Large intestine (tissue), 3 donors: ENCODE results near the gene RENBP. TPM values are rescaled to one million over a fixed set of nuclear protein-coding genes. Genes with fewer than 3 reads are reported as not detected.
A peak's percentile ranks its signal among the peaks of the same experiment; 100 is the strongest.

ENCODE experiments used
- DNase-seq, 2 donors: peaks; one replicate each; pipeline versions ENCODE4 v3.0.0 to v3.0.0-alpha.2; 2013
- H3K27ac ChIP-seq: one replicate; pipeline ENCODE4 v1.5.1; 2013; ENCODE audit warnings: low read length
- H3K27me3 ChIP-seq: 2 replicates; pipeline ENCODE4 v1.6.1; 2013; ENCODE audit warnings: low read length; ENCODE audit not compliant: control insufficient read depth, insufficient read depth
- H3K36me3 ChIP-seq: 2 replicates; pipeline ENCODE4 v1.6.1; 2013; ENCODE audit warnings: low read length; ENCODE audit not compliant: control insufficient read depth, insufficient read depth
- H3K4me1 ChIP-seq: one replicate; pipeline ENCODE4 v1.6.1; 2013; ENCODE audit warnings: low read length; ENCODE audit not compliant: control insufficient read depth, insufficient read depth
- H3K4me3 ChIP-seq: one replicate; pipeline ENCODE4 v1.5.1; 2013; ENCODE audit warnings: low read length
- H3K9me3 ChIP-seq: one replicate; pipeline ENCODE4 v1.6.1; 2013; ENCODE audit warnings: mild to moderate bottlenecking, low read depth, low read length, moderate library complexity; ENCODE audit not compliant: control insufficient read depth
- WGBS: methylation state at CpG from one replicate; pipeline ENCODE4 v1.1.5; 2013; ENCODE audit warnings: low lambda C conversion rate; ENCODE audit not compliant: insufficient coverage; 5-methylcytosine and 5-hydroxymethylcytosine counted together
- polyA plus RNA-seq: library from polyadenylated mRNA; unstranded; fragments of 120-200 nt; gene quantifications from one replicate; pipeline ENCODE4 v1.2.1, GENCODE V29; 2013

RENBP gene
- polyA plus RNA-seq, 1 donor, result 85.8 TPM

DNA sequence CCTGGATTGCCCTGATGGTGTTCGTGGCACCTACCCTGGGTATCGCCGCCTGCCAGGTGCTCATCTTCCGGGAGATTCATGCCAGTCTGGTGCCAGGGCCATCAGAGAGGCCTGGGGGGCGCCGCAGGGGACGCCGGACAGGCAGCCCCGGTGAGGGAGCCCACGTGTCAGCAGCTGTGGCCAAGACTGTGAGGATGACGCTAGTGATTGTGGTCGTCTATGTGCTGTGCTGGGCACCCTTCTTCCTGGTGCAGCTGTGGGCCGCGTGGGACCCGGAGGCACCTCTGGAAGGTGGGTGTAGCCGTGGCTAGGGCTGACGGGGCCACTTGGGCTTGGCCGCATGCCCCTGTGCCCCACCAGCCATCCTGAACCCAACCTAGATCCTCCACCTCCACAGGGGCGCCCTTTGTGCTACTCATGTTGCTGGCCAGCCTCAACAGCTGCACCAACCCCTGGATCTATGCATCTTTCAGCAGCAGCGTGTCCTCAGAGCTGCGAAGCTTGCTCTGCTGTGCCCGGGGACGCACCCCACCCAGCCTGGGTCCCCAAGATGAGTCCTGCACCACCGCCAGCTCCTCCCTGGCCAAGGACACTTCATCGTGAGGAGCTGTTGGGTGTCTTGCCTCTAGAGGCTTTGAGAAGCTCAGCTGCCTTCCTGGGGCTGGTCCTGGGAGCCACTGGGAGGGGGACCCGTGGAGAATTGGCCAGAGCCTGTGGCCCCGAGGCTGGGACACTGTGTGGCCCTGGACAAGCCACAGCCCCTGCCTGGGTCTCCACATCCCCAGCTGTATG, 38.1 kb downstream of the RENBP start:
- WGBS, result no CpG with 5 or more reads among the region's 27 CpGs

GRCh38 chrX:153905481-153906095, 38.9 kb downstream of the RENBP start:
- Histone ChIP-seq H3K36me3 (no peaks in the 10 kb centered on the region), H3K27ac (no peak overlapping the region), H3K9me3 (no peaks in the 10 kb centered on the region), H3K4me3 (no peak overlapping the region), H3K27me3 (no peaks in the 10 kb centered on the region), H3K4me1 (peaks cover 5% of the 10 kb centered on the region)
- no CpG with 5 or more reads among the region's 32 CpGs for WGBS
- no peak for DNase-seq

More for the DNA sequence above, 38.1 kb downstream of the RENBP start:
- no peak for DNase-seq
- Histone ChIP-seq H3K4me3 (no peak overlapping the region), H3K4me1 (peaks cover 4% of the 10 kb centered on the region), H3K36me3 (no peaks in the 10 kb centered on the region), H3K27me3 (no peaks in the 10 kb centered on the region), H3K27ac (no peak overlapping the region), H3K9me3 (no peaks in the 10 kb centered on the region)

DNA sequence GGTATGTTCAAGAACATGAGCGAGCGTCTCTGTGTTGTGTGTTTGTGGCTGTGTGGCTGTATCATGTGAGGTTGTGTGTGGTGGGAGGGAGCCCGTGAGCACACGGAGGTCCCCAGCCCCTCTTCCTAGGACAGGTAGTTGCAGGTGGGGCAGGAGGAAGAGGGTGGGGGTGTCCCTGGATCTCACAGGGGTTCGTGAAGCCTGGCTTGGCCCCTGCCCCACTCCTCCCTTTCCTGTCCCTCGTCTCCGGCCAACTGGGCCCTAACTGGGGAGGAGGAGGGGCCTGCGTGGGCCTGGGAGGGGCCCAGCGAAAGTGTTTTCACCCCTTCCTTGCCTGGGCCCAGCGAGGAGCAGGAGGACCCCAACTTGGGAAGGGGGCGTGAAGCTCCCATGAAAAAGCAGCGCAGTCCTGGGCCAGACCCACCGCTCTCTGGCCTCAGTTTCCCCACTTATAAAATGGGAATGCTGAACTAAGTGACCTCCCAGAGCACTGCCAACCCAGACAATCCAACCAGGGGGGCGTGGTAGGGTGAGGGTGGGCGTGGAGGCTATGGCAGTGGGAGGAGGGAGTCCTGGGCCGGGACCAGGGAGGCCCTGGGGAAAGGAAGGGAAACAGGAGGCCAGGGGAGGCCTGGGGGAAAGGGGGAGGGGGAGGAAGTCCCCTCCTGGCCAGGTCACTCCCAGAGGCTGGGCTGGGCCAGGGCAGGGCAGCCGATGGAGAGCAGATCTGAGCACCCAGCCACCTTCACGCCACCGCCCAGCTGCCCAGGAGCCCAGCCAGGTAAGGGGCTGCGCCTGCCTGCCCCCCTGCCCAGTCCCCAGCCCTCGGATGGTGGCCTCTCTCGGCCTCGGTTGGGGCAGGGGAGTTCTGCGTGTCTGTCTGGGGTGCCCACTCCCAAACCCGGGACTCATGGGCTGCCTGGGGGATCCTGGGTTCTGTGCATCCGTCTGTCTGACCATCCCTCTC, 40.2 kb downstream of the RENBP start, which contains the start of gene AVPR2:
TSS of gene AVPR2 (plus strand) at position 683 of the 967 bp plus-strand sequence. CDS start 473 bp downstream, outside the sequence.
- peaks cover 5% of the 10 kb centered on the region for H3K4me1 ChIP-seq
- no peaks in the 10 kb centered on the region for H3K9me3 ChIP-seq
- H3K27me3 ChIP-seq, result no peaks in the 10 kb centered on the region
- no peaks in the 10 kb centered on the region for H3K36me3 ChIP-seq
- DNase-seq, result no peak
- H3K27ac ChIP-seq, result no peak within 1 kb of the TSS
- no CpG with 5 or more reads among the region's 26 CpGs for WGBS
- H3K4me3 ChIP-seq, result no peak within 1 kb of the TSS

- H3K36me3 ChIP-seq, result no peaks in the 10 kb centered on the region
- H3K27ac ChIP-seq, result no peak overlapping the region
- peaks cover 5% of the 10 kb centered on the region for H3K4me1 ChIP-seq
- H3K4me3 ChIP-seq, result no peak overlapping the region
- H3K9me3 ChIP-seq, result no peaks in the 10 kb centered on the region
- no CpG with 5 or more reads among the region's 18 CpGs for WGBS
- no peak for DNase-seq
- no peaks in the 10 kb centered on the region for H3K27me3 ChIP-seq
Observed at GRCh38 chrX:153903238-153903980, 41.0 kb downstream of the RENBP start.

DNA sequence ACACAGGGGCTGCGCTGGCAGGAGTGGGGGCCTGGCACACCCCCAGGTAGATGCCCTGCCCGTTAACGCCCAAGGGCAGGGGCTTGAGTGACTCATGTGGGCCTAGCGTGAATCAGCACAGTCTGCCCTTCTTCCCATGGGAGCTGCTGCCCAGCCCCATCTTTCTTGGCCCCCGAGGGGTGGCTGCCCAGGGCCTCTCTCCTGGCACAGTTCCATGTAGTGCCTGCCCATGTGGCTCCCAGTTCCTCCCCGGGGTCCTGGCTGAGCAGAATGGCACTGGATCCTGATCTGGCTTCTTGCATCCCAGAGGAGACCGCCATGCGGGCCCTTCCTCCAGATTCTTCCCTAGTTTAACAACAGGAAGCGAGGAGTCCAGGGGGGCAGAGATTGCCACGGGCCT, 42.1 kb downstream of the RENBP start:
- Histone ChIP-seq H3K4me1 (peaks cover 5% of the 10 kb centered on the region), H3K36me3 (no peaks in the 10 kb centered on the region), H3K27me3 (no peaks in the 10 kb centered on the region), H3K9me3 (no peaks in the 10 kb centered on the region), H3K27ac (no peak overlapping the region), H3K4me3 (no peak overlapping the region)
- no CpG with 5 or more reads among the region's 10 CpGs for WGBS
- no peak for DNase-seq

- Histone ChIP-seq H3K4me3 (no peak overlapping the region), H3K27me3 (no peaks in the 10 kb centered on the region), H3K36me3 (no peaks in the 10 kb centered on the region), H3K27ac (no peak overlapping the region), H3K4me1 (peaks cover 5% of the 10 kb centered on the region), H3K9me3 (no peaks in the 10 kb centered on the region)
- no peak for DNase-seq
- WGBS, result no CpG with 5 or more reads among the region's 8 CpGs
Observed at GRCh38 chrX:153901753-153902140, 42.7 kb downstream of the RENBP start.

- Histone ChIP-seq H3K4me1 (peaks cover 5% of the 10 kb centered on the region), H3K9me3 (no peaks in the 10 kb centered on the region), H3K27ac (no peak overlapping the region), H3K27me3 (no peaks in the 10 kb centered on the region), H3K36me3 (no peaks in the 10 kb centered on the region), H3K4me3 (no peak overlapping the region)
- DNase-seq, result peak in 1 of 2 donors; percentile 45
- no CpG with 5 or more reads among the region's 26 CpGs for WGBS
Observed at GRCh38 chrX:153900831-153901752, 43.4 kb downstream of the RENBP start.

DNA sequence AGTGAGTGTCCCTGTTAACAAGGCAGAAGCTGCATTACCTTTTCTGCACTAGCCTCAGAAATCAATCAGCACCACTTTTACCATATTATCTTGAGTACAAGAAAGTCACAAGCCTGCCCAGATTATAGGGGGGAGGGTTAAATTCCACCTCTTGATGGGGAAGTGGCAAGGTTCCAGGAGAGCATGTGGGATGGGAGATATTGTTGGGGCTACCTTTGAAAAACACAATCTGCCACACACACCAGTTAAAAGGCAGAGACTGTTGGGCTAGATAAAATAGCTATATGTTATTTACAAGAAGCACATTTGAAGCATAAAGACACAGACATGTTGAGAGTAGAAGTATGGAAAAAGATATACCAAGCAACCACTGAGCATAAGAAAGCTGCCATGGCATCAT, 46.5 kb downstream of the RENBP start:
- no peak for DNase-seq
- H3K4me1 ChIP-seq, result peaks cover 5% of the 10 kb centered on the region
- H3K9me3 ChIP-seq, result no peaks in the 10 kb centered on the region
- H3K4me3 ChIP-seq, result no peak overlapping the region
- H3K36me3 ChIP-seq, result no peaks in the 10 kb centered on the region
- H3K27ac ChIP-seq, result no peak overlapping the region
- no peaks in the 10 kb centered on the region for H3K27me3 ChIP-seq

DNA sequence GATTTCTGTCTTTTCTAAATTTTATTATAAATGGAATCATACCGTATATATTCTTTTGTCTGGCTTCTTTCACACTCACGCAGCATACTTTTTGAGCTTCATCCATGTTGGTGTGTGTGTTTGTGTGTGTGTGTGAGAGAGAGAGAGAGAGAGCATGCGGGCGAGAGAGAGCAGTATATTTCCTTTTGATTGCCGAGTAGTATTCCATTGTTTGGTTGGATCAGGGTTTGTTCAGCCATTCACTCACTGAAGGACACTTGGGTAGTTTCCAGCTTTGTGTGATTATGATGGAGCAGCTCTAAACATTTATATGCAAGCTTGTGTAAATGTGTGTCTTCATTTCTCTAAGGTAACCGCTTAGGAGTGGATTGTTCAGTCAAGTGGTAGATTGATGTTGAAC, 55.3 kb downstream of the RENBP start:
- H3K27me3 ChIP-seq, result peaks cover 45% of the 10 kb centered on the region
- DNase-seq, result no peak
- H3K36me3 ChIP-seq, result no peaks in the 10 kb centered on the region
- no peak overlapping the region for H3K4me3 ChIP-seq
- peaks cover 3% of the 10 kb centered on the region for H3K9me3 ChIP-seq
- no peaks in the 10 kb centered on the region for H3K4me1 ChIP-seq
- no peak overlapping the region for H3K27ac ChIP-seq
- WGBS, result no CpG with 5 or more reads among the region's 6 CpGs
